Hypothalamus (tissue), 51 donors: ENCODE measurements around the gene PIGR.

Experiments
- DNase-seq, 51 donors: peaks; one replicate each; lab custom pipeline; 2025; lab: John Stamatoyannopoulos, UW

The PIGR gene

GRCh38 chr1:206912445-206913095 is 33.7 kb downstream of the PIGR start:
- DNase-seq, result peak in 36 of 51 donors; percentile 4 to 77 (median 44)

- DNase-seq, result peak in 2 of 51 donors; percentile 5 to 7
Measured at GRCh38 chr1:206911064-206911663, 35.1 kb downstream of the PIGR start.

GRCh38 chr1:206909883-206910318 is 36.4 kb downstream of the PIGR start:
- no peak for DNase-seq

- peak in 7 of 51 donors; percentile 9 to 41 (median 19) for DNase-seq
Measured at GRCh38 chr1:206909161-206909882, 36.9 kb downstream of the PIGR start.

GRCh38 chr1:206908038-206908437 is 38.2 kb downstream of the PIGR start:
- no peak for DNase-seq

- no peak for DNase-seq
Measured at GRCh38 chr1:206907304-206907991, 38.8 kb downstream of the PIGR start.

- DNase-seq, result no peak
Measured at GRCh38 chr1:206905295-206906164, 40.7 kb downstream of the PIGR start.

GRCh38 chr1:206904423-206905142 is 41.7 kb downstream of the PIGR start:
- DNase-seq, result no peak

- no peak for DNase-seq
Measured at GRCh38 chr1:206903687-206904086, 42.6 kb downstream of the PIGR start.

- no peak for DNase-seq
Measured at GRCh38 chr1:206902702-206903101, 43.6 kb downstream of the PIGR start.

GRCh38 chr1:206901944-206902343 is 44.3 kb downstream of the PIGR start:
- DNase-seq, result no peak

GRCh38 chr1:206900149-206900548 is 46.1 kb downstream of the PIGR start:
- DNase-seq, result no peak

GRCh38 chr1:206899717-206900116 is 46.5 kb downstream of the PIGR start:
- no peak for DNase-seq

- DNase-seq, result no peak
Measured at GRCh38 chr1:206898915-206899431, 47.3 kb downstream of the PIGR start.

GRCh38 chr1:206898089-206898914 is 48.0 kb downstream of the PIGR start:
- no peak for DNase-seq

GRCh38 chr1:206897175-206897574 is 49.1 kb downstream of the PIGR start, which contains the start of gene IL24:
TSS of gene IL24 (plus strand) at chr1:206897443. CDS start at chr1:206897833, 390 bp downstream.
- DNase-seq, result no peak

- no peak for DNase-seq
Measured at GRCh38 chr1:206896261-206896660, 50.0 kb downstream of the PIGR start.

GRCh38 chr1:206895837-206896242 is 50.4 kb downstream of the PIGR start:
- DNase-seq, result no peak
